ENCODE data around the gene MEX3D.
A peak's percentile ranks its signal among the peaks of the same experiment; 100 is the strongest.

The MEX3D gene

GRCh38 chr19:1592755-1593500 is 24.8 kb upstream of the MEX3D start, which contains the start of gene MBD3:
TSS of gene MBD3 (minus strand) at chr19:1592865. CDS start at chr19:1592631, 234 bp downstream.
- DNase-seq = peak; percentile 81

DNA sequence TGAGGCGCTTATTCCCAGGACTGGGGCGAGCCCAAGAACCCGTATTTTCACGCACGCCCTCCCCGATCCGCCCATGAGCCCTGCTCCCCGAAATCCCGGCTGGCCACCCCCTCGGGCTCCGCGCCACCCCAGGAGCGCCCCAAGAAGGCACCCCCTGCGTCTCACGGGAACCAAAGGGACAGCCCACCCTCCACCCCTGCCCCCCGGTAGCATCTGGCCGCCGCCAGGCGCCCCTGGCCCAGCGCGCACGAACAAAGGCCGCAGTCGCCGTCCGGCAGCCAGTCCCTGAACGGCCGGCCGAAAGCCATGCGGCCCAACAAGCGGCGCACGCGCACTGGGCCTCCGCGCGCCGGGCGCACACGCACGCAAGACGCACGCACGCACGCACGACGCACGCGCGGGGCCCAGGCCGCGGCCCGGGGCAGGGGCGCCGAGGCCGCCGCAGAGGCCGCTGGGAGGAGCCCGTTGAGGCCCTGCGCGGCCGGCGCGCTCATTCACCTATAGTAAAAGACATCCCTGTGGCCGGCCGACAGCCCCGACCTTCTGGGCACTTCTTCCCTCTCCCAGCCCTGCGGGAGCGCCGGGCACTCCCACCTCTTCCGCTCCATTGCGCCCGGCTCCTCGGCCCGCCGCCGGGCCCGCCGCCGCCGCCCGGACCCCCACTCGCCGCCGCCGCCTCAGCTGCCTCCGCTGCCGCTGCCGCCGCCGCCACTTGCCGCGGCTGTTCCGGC is 24.1 kb upstream of the MEX3D start:
- peak; percentile 78 for DNase-seq

DNA sequence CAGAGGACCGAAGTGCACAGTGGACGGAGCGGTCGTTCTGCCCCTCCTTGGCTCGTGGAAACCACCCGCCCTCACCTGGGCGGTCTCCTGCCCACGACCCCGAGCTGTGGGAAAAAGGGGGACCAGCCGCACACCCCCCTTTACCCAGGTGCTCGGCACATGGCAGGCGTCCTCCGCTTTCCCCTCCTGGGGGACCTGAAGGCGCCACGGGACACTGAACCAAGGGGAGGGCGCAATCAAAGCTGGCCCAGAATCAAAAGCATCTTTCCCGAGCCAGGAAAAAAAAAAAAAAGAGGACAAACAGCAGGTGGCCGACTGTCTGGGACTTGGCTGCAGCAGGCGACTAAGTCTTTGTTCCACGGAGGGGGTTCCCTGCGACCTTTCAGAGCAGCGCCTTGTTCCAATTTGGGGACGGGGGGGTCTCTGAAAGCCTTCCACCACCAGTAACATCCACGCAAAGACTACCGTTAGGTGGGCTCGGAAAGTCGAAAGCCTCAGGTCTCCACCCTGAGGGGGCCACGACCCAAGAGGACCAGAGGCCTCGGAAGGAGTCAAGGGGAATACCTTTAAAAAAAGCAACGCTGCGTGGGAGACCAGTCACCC is 23.4 kb upstream of the MEX3D start:
- no peak for DNase-seq

GRCh38 chr19:1590641-1591397 is 22.7 kb upstream of the MEX3D start:
- no peak for DNase-seq

- DNase-seq = no peak
These were observed 19.7 kb upstream of the MEX3D start for GRCh38 chr19:1587872-1588271.

GRCh38 chr19:1585243-1585580 is 17.1 kb upstream of the MEX3D start:
- DNase-seq = no peak

- no peak for DNase-seq
These were observed 16.5 kb upstream of the MEX3D start for GRCh38 chr19:1584500-1585242.

DNA sequence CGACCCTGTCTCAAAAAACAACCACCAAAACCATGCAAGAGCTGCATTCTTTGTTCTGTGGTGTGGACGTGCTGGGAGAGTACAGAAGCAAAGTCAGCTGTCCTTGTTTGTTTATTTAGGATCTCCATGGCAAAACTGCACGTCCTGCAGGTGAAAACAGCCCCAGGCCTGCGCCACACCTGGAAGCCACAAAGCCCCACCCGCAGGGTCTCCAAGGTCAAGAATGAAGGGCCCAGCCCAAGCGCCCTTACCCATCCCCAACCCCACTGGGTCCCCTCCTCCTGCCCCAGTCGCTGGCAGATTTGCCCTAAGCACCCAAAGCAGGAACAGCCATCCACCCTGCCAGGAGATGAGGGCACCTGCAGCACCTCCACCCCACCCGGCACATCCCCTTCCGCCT is 14.1 kb upstream of the MEX3D start:
- no peak for DNase-seq

- no peak for DNase-seq
These were observed 12.8 kb upstream of the MEX3D start for GRCh38 chr19:1580957-1581356.

GRCh38 chr19:1580382-1580781 is 12.3 kb upstream of the MEX3D start:
- DNase-seq = no peak

GRCh38 chr19:1579222-1579621 is 11.1 kb upstream of the MEX3D start:
- no peak for DNase-seq

GRCh38 chr19:1577929-1578618 is 9.9 kb upstream of the MEX3D start:
- no peak for DNase-seq

DNA sequence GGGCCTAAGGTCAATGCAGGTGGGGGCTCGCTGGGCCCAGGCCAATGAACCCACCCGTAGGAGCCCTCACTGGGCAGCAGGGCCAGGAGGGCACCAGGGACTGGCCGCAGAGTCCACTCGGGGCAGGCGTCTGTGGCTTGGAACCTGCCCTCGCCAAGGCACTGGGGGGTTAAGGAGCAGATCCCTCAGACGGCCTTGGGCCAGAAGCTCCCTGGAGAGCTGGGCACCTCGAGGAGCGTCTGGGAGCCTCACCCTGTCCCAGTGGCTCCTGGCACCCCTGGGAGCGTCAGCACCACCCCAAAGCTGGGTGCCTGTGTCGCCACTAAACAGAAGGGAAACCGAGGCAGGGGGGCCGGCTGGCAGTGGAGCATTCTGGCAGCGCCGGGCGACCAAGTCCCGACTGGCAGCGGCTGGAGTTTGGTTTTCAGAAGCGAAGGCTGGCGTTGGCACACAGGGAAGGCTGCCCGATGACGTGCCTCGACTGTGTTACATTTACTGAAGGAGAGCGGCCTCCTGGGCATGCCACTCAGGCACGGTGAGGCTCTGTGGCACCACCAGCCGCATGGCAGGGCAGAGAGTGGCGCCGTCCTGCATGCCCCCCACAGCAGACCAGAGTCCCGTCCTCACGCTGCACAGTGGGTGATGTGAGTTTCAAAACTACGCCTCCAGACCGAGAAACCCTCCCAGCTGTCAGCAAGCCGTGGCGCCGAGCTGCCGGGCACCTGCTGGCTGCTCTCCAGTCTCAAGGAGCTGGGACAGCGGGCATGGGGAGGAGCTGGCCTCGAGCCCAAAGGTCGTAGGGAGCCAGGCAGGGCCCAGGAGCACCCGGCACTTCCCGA is 9.2 kb upstream of the MEX3D start:
- DNase-seq = no peak

DNA sequence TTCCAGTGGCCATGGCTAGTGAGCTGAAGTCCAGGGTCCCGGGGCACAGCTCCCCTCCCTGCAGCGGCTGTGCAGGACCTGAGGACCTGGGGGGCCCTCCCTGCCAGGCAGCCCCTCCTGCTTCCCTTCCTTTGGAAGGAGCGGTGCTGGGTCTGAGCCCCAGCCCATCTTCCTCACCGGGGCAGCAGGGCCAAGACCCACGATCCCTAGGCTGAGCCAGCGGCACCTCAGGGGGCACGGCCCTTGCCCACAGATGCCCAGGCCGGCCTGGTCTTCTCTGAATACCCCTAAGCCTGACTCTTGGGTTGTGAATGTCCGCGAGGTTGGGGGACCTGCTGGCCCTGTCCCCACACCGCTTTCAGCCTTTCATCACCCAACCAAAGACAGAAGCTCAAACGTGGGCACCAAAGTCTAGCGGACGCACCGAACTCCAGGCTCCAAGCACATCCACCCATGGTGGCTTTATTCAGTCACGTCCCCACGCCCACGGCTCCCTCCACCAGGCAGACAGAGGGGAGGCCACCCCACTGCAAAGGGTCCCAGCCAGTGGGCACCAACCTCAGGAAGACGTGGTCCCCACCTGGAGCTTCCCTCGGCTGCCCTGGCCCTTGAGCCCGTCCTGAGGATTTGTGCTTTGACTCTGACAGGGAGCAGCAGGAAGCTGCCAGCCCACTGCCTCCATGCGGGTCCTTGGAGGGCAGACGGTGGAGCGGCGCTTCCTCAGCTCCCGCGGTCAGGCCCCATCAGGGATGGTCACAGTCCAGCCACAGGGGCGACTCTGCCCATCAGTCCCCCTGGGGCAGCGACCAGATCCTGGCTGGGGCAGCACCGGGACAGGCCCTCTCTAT is 8.3 kb upstream of the MEX3D start:
- no peak for DNase-seq

DNA sequence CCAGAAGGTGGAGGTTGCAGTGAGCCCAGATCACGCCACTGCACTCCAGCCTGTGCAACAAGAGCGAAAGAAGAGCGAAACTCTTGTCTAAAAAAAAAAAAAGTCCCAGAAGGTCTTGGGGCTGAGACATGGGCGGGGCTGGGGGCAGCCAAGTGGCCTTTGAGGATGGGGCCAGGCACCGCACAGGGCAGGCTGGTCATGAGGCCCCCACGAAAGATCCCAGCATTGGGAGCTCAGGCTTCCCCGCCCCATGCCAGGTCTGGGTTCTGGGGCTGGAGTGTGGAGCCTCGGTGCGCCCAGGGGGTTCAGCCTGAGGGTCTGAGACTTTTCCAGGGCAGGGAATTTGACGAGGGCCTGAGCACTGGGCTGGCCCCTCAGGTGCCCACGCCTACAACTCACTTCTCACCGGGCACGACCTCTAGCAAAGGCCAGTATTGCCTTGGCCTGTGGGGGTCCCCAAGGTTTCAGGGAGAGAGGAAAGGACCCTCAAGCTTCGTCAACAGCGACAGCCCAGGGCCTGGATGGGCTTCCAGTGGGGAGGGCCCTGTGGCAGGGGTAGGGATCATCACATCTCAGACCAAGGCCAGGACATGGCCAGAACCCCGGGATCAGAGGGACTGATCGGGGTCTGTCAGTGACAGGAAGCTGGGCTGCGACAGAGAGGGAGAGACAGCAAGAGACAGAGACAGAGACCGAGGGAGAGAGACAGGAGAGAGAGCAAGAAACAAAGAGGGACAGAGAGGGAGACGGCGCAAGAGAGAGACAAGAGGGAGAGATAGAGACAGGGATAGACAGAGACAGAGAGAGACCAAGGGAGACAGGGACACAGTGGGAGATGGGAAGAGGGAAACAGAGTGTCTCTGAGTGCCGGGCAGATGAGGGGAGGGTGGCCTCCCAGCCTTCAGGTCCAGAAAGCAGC is 7.5 kb upstream of the MEX3D start:
- DNase-seq = no peak

GRCh38 chr19:1574354-1575136 is 6.4 kb upstream of the MEX3D start:
- no peak for DNase-seq

DNA sequence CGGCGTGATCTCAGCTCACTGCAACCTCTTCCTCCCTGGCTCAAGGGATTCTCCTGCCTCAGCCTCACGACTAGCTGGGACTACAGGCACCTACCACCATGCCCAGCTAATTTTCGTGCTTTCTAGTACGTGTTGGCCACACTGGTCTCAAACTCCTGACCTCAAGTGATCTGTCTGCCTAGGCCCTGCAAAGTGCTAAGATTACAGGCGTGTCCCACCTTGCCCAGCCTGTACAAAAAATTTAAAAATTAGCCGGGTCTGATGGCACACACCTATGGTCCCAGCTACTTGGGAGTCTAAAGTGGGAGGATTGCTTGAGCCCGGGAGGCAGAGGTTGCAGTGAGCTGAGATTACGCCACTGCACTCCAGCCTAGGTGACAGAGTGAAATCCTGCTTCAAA is 4.7 kb upstream of the MEX3D start:
- no peak for DNase-seq

- no peak for DNase-seq
These were observed 3.2 kb upstream of the MEX3D start for GRCh38 chr19:1571358-1571757.

Measured in stimulated activated naive CD4-positive, alpha-beta T cell treated with Interleukin-2 at 50 U/mL for 16 hours (primary cell).